Astrocyte of the hippocampus (primary cell): ENCODE measurements around the gene AFF2.
"Not testable (repeated sequence)": the region's sequence is repeated elsewhere in the genome, so short reads cannot be mapped to it uniquely, and the experiment has no call there.

Source experiments
- DNase-seq: peaks from one replicate; pipeline ENCODE4 v3.0.0; 2011; ENCODE audit warnings: low read depth, low spot score

Gene AFF2

DNA sequence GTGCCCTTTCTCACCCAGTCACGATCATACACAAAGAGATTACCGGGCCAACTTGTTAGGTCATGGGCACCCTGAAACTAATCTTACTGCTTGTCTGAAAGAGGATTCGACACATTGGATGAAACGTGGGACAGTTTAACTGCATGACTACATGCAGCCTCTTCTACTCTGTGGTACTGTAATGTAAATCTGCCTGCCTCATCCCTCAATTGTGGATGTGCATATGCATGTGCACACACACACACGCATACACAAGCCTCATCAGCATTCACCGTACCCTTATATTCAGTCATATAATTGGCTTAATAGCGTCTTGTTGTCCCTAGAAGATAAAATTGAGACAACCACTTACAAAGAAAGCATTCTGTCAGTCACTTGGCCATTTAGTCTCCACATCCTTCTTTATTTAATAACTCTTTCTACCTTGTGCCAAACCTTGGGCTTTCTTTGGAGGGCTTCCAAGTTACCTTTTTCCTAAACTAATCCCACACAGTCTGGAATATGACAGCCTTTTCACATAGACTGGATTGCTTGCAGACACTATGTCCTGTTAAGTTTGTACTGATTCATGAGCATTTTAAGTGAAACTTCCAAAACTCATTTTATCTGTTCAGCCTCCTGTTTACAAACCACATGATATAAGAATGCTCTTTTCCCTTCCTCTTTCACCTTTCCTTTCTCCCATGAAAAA, 132.9 kb downstream of the AFF2 start:
- DNase-seq: no peak

DNA sequence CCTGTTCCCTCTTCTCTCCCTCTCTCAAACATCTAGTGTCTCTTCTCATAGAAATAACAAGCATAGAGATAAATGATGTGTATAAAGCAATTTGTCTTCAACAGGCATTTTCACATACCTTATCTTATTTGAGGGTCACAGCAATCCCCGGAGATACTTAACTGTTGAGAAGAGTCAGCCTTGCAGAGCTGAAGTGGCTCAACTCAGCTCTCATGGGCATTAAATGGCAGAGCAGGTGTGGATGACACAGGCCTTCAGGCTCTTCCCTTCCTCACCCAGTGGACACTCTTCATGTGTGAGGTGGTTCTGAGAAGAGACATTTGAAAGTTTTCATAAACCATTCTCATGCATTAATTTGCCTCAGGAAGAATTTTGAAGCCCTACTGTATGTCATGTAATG, 134.2 kb downstream of the AFF2 start:
- no peak for DNase-seq

DNA sequence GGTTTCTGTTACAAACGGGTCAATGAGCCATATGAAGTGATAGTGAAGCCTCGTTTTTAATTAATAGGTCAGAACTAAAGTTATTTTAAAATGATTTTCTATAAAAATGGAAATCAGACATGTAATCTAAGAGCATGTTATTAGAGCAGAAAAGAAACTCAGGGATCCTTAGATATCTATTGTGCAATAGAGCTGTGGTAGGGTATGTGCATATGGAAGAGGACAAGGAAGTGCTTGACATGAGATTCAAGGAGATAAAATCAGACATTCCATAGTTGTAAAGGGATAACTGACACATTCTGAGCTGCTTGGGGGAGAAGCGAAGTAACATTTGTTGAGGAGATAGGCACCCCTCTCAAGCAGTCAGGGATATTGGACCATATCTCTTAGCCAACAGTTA, 143.0 kb downstream of the AFF2 start:
- DNase-seq: no peak

DNA sequence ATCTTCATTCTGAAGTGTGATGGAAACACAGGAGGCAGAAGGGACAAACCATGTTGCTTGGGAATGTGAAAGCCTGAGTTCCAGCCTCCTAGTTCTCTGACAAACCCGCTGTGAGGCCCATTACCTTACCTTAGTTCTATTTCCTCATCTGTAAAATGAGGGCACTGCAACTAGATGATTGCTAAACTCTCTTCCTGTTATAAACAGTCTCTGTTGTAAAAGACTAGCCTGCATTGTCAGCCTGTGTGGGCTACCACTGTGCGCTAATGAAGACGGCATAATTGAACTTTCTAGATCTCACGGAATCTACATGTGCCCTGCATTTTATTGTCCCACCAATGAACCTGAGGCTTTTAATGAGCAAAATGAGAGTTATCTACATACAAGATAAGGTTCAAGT, 147.2 kb downstream of the AFF2 start:
- DNase-seq: no peak

DNA sequence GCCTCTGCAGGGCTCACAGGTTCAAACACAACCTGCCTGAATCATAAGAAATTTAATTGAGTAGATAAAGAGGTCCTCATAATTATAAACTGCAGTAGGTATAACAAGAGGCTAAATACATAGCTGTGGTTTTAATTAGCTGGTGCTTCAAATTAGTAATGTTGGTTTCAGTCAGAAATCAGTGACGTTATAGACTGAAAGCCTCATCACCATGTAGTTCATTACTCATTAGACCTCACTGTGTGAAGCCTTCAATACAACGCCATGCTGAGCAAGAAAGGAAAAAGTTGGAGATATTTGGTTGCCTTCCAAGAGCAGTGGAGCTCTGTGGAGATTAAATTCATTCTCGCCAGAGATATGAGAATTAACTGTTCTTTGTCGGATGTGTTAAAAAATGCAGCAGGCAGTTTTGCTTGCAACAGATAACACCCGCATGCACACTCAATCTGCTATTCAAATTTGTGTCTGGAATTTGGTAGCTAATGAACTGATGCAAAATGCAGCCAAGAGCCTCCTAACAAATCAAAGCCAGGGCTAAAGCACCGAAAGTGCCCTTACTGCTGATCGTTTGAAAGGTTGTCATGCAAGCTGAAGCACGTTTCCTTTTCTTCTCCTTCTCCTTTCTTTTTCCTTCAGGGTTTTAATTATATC, 148.9 kb downstream of the AFF2 start:
- DNase-seq: peak; percentile 53

DNA sequence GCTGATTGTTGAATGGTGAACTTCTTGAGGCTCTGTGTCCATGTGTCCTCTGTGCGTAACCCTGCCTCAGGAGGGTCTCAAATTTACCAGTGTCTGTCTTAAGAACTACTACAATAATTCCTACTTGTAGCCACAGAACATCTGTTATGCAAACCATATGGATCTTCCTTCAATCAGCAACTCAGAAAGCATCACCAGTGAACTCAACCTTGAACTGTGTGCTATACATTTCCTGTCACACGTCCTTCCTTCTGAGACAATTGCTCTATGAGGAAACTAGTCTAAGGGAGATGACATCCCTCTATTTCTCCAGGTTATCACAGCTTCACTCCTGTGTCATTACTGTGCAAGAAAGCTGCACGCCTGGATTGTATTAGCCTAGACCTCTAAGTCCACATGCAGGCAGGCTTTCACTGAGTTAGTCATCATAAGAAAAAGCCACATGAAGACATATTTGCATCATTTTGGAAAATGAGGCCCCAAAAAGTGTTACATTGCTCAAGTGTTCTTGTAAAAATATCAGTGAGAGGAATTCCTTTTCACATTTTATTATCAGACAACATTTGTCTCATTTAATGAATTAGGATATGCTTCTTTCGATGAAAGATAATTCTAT, 157.8 kb downstream of the AFF2 start:
- no peak for DNase-seq

DNA sequence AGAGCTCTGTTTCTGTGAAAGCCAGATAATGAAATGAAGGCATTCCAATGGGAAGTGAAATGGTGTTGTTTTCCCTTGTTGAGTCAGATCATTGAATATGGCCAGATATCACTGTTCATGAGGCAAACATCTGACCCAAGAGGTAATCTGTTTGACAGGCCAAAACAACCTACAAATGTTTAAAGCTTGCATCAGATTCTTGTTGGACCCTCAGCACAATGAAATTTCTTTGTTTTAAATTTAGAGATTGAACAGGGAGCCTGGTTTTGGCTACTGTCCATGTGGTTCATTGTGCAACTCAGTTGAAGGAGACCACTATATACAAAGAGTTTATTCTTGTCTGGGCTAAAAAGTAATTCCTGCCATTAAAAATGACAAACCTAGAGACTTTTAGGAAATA, 159.1 kb downstream of the AFF2 start:
- peak; percentile 35 for DNase-seq

DNA sequence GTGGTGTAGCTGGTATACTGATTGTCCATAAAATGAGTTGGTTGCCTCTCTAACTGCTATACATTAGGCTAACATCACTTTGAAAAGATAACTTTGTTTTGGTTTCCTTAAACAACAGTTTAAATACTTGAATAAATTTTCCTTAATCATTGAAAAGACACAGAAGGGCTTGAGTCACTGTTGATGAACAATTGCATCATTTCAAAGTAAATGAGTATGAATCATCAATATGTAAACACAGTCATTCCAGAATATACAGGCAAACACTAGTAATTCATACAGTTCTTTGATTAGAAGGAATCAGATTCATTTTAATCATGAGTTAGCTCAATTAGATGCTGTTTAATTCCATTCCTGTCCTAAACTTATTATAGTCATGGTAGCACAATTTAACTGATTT, 160.6 kb downstream of the AFF2 start:
- DNase-seq: peak; percentile 7

DNA sequence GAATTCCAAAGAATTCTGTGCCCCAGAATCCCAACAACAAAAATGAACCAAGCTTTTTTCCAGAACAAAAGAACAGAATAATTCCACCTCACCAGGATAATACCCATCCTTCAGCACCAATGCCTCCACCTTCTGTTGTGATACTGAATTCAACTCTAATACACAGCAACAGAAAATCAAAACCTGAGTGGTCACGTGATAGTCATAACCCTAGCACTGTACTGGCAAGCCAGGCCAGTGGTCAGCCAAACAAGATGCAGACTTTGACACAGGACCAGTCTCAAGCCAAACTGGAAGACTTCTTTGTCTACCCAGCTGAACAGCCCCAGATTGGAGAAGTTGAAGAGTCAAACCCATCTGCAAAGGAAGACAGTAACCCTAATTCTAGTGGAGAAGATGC, 161.6 kb downstream of the AFF2 start:
- DNase-seq: no peak

DNA sequence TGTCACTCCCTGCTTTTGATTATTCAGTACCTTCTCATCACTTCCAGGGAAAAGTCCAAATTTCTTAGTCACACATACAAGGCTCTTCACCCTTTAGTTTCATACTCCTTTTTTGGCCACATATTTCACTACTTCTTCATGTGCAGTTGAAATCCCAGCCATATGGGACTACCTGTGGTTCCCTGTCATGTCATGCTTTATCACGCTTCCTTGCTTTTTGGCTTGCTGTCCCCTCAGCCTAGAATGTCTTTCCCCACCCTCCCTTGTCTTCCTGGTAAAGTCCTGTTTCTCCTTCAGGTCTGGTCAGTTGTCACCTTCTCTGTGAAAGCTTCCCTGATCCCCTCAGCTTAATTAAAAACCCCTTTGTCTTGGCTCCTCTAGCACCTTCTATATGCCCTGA, 163.8 kb downstream of the AFF2 start:
- DNase-seq: no peak

DNA sequence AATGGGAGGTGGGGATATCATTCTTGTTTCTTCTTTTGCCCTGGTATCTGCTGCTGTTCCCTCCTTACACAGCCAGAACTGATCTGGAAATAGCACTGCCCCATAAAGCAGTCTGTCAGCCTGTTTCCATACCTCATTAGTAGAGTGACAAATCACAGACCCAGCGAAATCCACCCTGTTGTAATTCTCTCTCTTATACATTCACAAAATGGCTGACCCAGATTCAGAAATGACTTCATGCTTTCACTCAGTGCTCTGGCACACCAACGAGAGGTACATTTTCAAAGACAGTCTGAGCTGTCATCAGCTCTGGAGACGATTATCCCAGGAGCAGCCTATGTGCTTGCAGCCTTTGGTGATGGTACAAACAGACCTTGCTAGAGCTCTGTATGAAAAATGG, 164.6 kb downstream of the AFF2 start:
- no peak for DNase-seq

DNA sequence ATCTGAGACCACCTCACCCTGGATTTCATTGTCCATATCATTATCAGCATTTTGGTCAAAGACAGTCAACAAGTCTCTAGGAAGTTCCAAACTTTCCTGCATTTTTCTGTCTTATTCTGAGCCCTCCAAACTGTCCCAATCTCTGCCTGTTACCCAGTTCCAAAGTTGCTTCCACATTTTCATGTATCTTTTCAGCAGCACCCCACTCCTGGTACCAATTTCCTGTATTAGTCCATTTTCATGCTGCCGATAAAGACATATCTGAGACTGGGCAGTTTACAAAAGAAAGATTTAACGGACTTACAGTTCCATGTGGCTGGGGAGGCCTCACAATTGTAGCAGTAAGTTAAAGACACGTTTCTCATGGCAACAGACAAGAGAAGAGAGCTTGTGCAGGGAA, 168.8 kb downstream of the AFF2 start:
- DNase-seq: not testable (repeated sequence)

DNA sequence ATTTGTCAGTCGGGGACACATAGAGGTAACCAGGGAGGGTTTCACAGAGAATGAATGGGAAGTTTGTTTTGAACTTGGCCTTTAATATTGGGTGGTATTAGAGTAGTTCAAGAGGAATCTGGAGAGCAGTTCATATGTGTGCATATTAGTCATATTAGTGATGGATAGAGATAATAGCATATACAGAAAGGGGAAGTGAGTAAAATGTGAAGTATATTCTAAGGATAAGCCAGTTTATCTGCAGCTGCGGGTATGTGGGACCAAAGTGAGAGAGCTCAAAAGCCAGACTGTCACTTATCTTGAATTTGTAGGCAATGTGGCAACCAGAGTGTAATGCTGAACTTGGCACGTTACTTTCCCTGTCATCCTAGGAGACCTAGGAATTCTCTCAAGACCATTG, 169.9 kb downstream of the AFF2 start:
- no peak for DNase-seq

DNA sequence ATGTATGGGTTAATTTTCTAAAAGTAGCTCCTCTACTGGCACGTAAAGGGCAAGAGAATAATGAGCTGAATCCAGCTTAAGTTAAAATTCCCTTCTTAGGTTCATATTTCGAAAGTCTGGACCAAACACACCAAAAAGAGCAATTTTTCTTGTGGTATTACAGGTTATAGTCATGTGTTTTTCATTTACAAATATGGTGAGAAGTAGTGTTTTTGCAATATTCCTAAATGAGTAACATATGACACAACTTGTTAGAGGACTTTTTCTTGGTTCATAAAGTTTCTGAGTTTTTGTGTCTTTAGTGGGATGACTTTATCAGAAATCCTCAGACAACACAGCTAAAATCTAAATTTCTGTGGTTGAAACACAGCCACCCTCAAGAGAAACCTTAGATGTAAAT, 172.1 kb downstream of the AFF2 start:
- DNase-seq: no peak

DNA sequence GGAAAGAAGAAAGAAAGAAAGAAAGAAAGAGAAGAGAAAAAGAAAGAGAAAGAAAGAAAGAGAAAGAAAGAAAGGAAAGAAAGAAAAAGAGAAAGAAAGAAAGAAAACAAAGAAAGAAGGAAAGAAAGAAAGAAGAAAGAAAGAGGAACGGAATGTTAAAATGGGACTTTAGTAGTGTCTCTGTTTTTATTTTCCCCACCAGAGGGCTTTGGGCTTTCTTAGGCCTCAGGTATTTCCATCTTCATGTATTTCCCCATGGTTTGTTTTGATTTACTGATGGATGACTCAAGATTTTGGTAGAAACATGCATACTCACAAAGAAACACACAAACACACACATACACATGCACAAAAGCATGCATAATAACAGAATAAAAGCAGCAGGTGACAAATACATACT, 181.2 kb downstream of the AFF2 start:
- peak; percentile 13 for DNase-seq

DNA sequence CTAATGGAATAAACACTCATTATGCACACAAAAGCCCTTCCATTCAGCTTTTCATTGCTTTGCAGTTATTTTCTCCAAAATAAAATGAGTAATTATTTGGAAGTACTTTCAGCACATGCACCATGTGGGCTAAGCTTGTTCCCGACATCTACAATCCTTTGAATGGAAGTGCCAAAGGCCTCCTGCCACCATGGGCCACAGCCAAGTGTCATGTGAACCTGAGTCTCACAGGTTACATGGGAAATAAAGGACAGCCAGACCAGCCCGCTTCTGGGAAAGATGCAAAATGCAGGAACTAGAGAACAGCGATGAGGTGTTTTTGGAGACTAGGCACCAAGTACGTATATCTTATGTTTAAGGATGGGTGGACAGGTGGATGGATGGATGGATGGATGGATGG, 181.8 kb downstream of the AFF2 start:
- DNase-seq: no peak

DNA sequence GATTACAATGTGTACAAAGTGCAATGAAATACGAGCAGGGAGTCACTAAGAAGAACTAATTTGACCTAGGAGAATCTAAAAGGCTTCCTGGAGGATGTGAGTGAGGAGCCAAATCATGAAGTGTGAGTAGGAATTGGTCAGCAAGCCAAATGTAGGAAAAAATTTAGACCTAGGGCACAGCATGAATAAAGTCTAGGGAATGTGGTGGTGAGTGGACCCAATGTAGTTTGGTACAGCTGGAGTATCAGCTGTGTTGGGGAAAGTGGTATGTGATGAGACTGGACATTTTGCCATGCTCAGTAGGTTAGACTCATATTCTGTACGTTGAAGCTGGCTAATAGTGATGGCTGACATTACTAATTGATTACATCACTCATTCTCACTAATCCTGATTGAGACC, 191.0 kb downstream of the AFF2 start:
- peak; percentile 5 for DNase-seq

DNA sequence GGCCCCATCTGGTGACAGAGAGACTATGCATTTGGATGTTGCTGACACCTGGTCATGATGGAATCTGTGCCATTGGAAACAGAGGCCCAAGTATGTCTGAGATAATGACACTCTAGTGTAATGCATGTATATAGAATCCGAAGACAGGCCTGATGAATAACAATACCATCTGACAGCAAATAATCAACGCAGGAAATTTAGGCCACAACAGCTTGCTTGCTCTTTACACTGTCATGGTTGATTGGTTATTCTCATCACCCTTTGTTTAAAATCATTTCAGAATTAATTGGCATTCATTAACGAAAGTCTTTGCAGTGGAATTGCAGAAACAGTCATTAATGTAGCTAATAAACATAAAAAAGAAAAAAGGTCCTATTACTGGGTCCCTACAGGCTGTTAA, 194.8 kb downstream of the AFF2 start:
- DNase-seq: no peak

DNA sequence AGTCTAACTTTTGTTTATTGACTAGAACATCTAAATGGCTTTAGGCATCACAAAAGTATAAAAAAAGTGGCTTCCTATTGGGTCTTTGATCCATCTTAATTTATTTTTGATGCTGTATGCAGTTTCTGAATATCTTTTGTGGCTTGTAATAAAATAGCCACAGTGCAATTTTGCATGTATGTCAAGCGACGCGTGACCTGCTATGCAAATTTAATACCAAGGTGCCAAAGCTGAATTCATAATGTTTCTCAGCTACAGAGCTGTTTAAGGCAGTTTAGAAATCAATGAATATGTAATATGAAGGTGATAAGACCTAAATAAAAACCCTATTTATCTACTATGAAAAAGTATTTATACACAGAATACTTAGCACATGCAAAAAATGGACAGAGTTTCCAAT, 197.8 kb downstream of the AFF2 start:
- no peak for DNase-seq

DNA sequence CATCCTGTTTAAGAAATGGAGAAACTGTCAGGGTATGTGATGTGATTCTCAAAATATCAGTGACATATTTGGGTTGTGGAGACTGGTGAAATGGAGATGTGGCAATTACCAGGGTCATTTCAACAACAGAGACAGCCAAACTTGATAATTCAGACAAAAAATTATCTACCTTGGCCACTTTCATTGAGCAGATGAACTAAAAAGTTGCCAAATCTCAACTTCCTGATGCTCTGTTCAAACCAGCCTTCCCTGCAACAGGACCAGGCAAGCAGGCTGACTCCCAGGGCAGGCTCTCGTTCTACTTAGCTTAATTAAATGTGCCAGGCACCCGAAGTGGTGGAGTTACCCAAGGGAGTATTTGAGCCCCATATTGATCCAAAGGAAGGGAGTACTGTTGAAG, 199.6 kb downstream of the AFF2 start:
- DNase-seq: no peak

DNA sequence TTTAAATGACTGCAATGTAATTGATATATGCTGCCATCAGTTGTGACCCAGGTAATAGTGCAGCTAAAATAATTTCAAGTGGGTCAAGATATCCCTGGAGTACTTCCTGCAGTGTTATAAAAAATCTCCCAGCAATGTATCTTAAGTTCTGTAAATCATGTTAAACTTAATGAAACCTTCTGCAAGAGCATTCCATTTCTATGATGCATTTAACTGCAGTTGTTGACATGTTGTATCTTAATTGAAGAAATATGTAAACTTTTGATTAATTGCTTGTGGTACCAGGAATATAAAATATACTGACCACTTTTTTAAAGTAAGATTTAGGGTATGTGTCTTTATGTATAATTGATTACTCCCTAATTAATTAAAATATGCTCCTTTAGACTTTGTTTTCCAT, 213.6 kb downstream of the AFF2 start:
- DNase-seq: no peak

DNA sequence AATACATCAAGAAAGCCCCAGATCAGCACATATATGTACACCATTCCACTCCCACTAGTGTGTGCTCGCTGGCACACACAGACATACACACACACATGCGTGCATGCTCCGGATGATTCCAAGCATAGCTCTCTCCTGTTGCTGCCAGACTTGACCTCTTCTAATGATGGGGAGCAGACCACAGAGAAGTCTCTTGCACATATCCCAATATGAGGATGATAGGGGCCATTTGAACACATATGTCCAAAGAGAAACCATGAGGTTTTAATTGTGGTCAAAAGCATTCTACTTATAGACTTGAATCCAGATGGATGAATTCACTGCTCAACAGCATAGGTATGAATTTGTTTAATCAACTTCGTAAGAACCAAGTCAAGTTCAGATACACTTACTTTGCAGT, 214.9 kb downstream of the AFF2 start:
- no peak for DNase-seq

DNA sequence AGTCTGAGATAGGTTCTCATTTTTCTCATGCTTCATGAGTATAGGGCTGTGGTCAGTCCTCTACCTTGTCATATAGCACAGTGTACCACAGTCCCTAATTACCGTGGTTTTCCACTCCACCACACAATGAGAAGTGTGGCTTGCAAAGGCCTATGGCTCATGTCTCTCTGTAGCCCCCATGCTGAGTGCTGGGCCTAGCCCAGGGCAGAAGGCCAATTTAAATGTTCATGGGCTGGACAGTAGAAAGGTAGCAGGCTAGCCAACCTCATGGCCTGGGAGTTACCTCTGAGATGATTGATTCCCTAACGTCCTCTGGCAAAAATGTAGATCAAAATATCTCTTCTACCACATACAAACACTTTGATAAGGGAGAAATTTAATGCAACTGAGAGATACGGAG, 222.5 kb downstream of the AFF2 start:
- DNase-seq: peak; percentile 42
